ENCODE results near the gene ZNF813.

GRCh38 chr19:53520547-53521372, 53.2 kb downstream of the ZNF813 start:
- no peak for TF ChIP-seq CTCF (tag by site-specific recombination; IDR thresholded peaks at IDR 0.05)
- no peak for TF ChIP-seq ZNF830 (tag by site-specific recombination; IDR thresholded peaks at IDR 0.05; ENCODE audit: low read depth)
- no peak; the same call in 1 of the 2 replicates for TF ChIP-seq ZNF449 (tag by site-specific recombination; IDR thresholded peaks at IDR 0.05)
- TF ChIP-seq ZNF76 (tag by site-specific recombination; IDR thresholded peaks at IDR 0.05; ENCODE audit: borderline replicate concordance, low read depth), result peak; percentile 99
- TF ChIP-seq REST (tag by site-specific recombination; IDR thresholded peaks at IDR 0.05), result no peak
- TF ChIP-seq GLI4 (tag by site-specific recombination; IDR thresholded peaks at IDR 0.05), result peak; percentile 48; the same call in 1 of the 2 replicates
- TF ChIP-seq ZNF274 (IDR thresholded peaks at IDR 0.05; ENCODE audit: low read length), result no peak
- TF ChIP-seq ZNF274 (tag by site-specific recombination; IDR thresholded peaks at IDR 0.05; ENCODE audit: borderline replicate concordance), result no peak
- TF ChIP-seq ZBTB11 (tag by site-specific recombination; conservative IDR thresholded peaks at IDR 0.05; ENCODE audit: low read depth), result no peak; the same call in none of the 2 replicates
- no peak; the same call in 1 of the 2 replicates for TF ChIP-seq HIC1 (tag by site-specific recombination; IDR thresholded peaks at IDR 0.05)
- no peak for TF ChIP-seq ZNF600 (tag by site-specific recombination; IDR thresholded peaks at IDR 0.05)
- TF ChIP-seq PBX3 (CRISPR knock-in tag; IDR thresholded peaks at IDR 0.05), result no peak
- TF ChIP-seq PRDM10 (tag by site-specific recombination; IDR thresholded peaks at IDR 0.05), result peak; percentile 95
- peak; percentile 80 for TF ChIP-seq SP3 (tag by site-specific recombination; IDR thresholded peaks at IDR 0.05)

All from HEK293 (cell line).